ENCODE measurements around the gene ACOX3.

GRCh38 chr4:8474856-8475255, 34.3 kb upstream of the ACOX3 start:
- TF ChIP-seq EZH2 (IDR thresholded peaks at IDR 0.05; ENCODE audit: borderline replicate concordance, low read depth, low read length), result no peak
- TF ChIP-seq ZNF24 (IDR thresholded peaks at IDR 0.05), result no peak
- no peak for TF ChIP-seq MXI1 (IDR thresholded peaks at IDR 0.05; ENCODE audit: low read depth, low read length)
- no peak for TF ChIP-seq POLR2AphosphoS2 (IDR thresholded peaks at IDR 0.05; ENCODE audit: low read length)
- TF ChIP-seq ERF (CRISPR knock-in tag; IDR thresholded peaks at IDR 0.05), result no peak
- TF ChIP-seq CTCF (IDR thresholded peaks at IDR 0.05 in 2 of 3, conservative IDR thresholded peaks at IDR 0.05 in 1 of 3; ENCODE audit: insufficient read depth in 2 of 3, low read depth in 1 of 3, low read length in 3 of 3), result no peak
- no peak for TF ChIP-seq ZZZ3 (IDR thresholded peaks at IDR 0.05)
- TF ChIP-seq ADNP (tag; IDR thresholded peaks at IDR 0.05), result no peak
- TF ChIP-seq POLR2AphosphoS5 (IDR thresholded peaks at IDR 0.05; ENCODE audit: control insufficient read depth, insufficient read depth, low read depth, low read length), result no peak
- no peak for TF ChIP-seq POLR2A (conservative IDR thresholded peaks at IDR 0.05)
- TF ChIP-seq MYBL2 (IDR thresholded peaks at IDR 0.05; ENCODE audit: low read depth), result no peak
- TF ChIP-seq MYBL2 (CRISPR knock-in tag; IDR thresholded peaks at IDR 0.05; ENCODE audit: borderline replicate concordance), result no peak
- no peak for TF ChIP-seq NR3C1 (CRISPR knock-in tag; IDR thresholded peaks at IDR 0.05)

All from K562 (cell line).